RWPE1 (cell line): ENCODE results near the gene EFTUD2.
"Not testable (repeated sequence)": the region's sequence is repeated elsewhere in the genome, so short reads cannot be mapped to it uniquely, and the experiment has no call there.

Experiments used
- CTCF ChIA-PET: fragments of 350-600 bp; sonication (Branson Sonifier 250); formaldehyde crosslinking; extraction: SDS; loops from one replicate; lab custom pipeline; 2021; lab: Yijun Ruan, JAX
- POLR2A ChIA-PET: fragments of 400-600 bp; formaldehyde crosslinking; extraction: SDS; loops from one replicate; lab custom pipeline; 2020; ENCODE audit warnings: antibody characterized with exemption; ENCODE audit not compliant: low non-redundant PET; lab: Yijun Ruan, JAX
- DNase-seq: peaks from one replicate; pipeline ENCODE4 v3.0.0; 2012; ENCODE audit warnings: low spot score
- H3K27ac ChIP-seq: fragments of 450-650 bp; 2 replicates; pipeline ENCODE4 v1.5.1; 2017
- CTCF ChIP-seq: fragments of 450-650 bp; conservative IDR thresholded peaks from 2 replicates; pipeline ENCODE4 v1.5.1; 2017; ENCODE audit warnings: low read depth, mild to moderate bottlenecking

The EFTUD2 gene

GRCh38 chr17:44829523-44830358 is 69.5 kb downstream of the EFTUD2 start, which contains the start of gene GJC1:
Gene GJC1 (minus strand): TSS chr17:44830287. CDS start chr17:44805817, 24,470 bp downstream.
- ChIA-PET POLR2A (no interaction called here), CTCF (interaction anchor here (0.5 to 2.0 kb wide), 3 partner anchors 9 to 51 kb away, joined by 3 to 7 read pairs (median 4); no protein-coding TSS in a partner anchor)
- DNase-seq: peak; percentile 30
- no peak for TF ChIP-seq CTCF
- peak within 1 kb of the TSS; percentile 86 for H3K27ac ChIP-seq

DNA sequence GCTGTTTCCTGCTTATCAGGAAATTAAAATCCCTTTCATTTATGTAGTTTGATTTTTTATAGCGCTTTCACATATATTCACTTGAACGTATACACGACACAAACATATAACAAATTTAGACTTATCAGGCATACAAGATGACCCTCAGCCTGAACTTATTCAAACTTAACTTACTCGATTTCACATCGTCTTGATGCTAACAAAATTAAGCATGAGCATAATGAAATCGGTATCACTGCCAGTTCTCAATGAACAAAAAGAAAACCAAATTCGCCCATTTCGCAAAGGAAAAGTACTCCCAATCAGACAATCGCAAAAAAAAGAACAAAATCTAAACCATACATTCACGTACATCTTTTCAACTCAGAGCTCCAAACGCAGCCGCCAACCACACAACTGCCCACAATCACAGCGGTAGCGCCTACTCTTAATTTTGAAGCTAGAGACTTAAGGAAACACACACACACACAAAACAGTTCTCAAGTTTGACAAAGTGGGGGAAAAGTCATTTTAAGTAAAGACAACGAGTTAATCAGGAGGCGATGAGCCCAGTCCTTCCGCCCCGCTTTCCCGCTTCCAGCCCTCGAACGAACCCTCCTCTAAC is 70.2 kb downstream of the EFTUD2 start:
- peak overlapping the region; percentile 86 for H3K27ac ChIP-seq
- TF ChIP-seq CTCF: no peak
- no peak for DNase-seq
- POLR2A ChIA-PET: no interaction called here
- CTCF ChIA-PET: interaction anchor here (0.7 to 2.0 kb wide), 5 partner anchors 8 to 351 kb away, joined by 3 to 7 read pairs (median 3); no protein-coding TSS in a partner anchor

GRCh38 chr17:44827863-44828262 is 71.4 kb downstream of the EFTUD2 start:
- H3K27ac ChIP-seq: peak overlapping the region; percentile 44
- TF ChIP-seq CTCF: no peak
- ChIA-PET CTCF (interaction anchor here (0.6 to 1.2 kb wide), 3 partner anchors 49 to 54 kb away, joined by 3 to 5 read pairs (median 5); no protein-coding TSS in a partner anchor), POLR2A (no interaction called here)
- DNase-seq: peak; percentile 34

DNA sequence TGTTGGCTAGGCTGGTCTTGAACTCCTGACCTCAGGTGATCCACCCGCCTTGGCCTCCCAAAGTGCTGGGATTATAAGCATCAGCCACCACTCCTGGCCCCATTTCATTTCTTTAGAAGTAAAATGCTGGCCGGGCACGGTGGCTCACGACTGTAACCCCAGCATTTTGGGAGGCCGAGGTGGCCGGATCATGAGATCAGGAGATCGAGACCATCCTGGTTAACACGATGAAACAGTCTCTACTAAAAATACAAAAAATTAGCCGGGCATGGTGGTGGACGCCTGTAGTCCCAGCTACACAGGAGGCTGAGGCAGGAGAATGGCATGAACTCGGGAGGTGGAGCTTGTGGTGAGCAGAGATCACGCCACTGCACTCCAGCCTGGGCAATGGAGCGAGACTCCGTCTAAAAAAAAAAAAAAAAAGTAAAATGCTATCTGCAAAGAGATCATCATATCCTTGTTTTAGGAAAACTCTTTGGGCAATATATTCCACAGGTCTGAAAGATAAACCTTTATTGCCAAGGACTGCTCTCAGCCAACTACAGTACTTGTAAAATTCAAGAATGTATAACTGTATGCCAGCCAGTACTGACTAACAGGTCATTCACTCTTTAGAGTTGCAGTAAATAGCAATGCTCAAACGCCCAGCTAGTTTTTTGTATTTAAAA is 73.0 kb downstream of the EFTUD2 start:
- POLR2A ChIA-PET: interaction anchor here (0.6 kb wide), 1 partner anchor 23 kb away, joined by 5 read pairs; no protein-coding TSS in a partner anchor

DNA sequence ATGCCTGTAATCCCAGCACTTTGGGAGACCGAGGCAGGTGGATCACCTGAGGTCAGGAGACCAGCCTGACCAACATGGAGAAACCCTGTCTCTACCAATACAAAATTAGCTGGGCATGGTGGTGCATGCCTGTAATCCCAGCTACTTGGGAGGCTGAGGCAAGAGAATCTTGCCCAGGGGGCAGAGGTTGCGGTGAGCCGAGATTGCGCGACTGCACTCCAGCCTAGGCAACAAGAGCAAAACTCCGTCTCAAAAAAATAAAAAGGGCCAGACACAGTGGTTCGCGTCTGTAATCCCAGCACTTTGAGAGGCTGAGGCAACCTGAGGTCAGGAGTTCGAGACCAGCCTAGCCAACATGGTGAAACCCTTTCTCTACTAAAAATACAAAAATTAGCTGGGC is 74.0 kb downstream of the EFTUD2 start:
- H3K27ac ChIP-seq: peak overlapping the region; percentile 24; the same call in 1 of the 2 replicates
- DNase-seq, CTCF ChIA-PET, POLR2A ChIA-PET: not testable (repeated sequence)

More for the DNA sequence above, 73.0 kb downstream of the EFTUD2 start:
- peak overlapping the region; percentile 24 for H3K27ac ChIP-seq
- no peak for TF ChIP-seq CTCF
- CTCF ChIA-PET: interaction anchor here (0.9 to 1.0 kb wide), 3 partner anchors 38 to 53 kb away, joined by 3 to 5 read pairs (median 3); no protein-coding TSS in a partner anchor
- DNase-seq: no peak

GRCh38 chr17:44820631-44821212 is 78.5 kb downstream of the EFTUD2 start:
- peak; percentile 88 for DNase-seq
- TF ChIP-seq CTCF: no peak
- peak overlapping the region; percentile 67 for H3K27ac ChIP-seq
- ChIA-PET POLR2A (no interaction called here), CTCF (interaction anchor here (0.5 to 0.9 kb wide), 6 partner anchors 9 to 45 kb away, joined by 3 to 5 read pairs (median 4); no protein-coding TSS in a partner anchor)

DNA sequence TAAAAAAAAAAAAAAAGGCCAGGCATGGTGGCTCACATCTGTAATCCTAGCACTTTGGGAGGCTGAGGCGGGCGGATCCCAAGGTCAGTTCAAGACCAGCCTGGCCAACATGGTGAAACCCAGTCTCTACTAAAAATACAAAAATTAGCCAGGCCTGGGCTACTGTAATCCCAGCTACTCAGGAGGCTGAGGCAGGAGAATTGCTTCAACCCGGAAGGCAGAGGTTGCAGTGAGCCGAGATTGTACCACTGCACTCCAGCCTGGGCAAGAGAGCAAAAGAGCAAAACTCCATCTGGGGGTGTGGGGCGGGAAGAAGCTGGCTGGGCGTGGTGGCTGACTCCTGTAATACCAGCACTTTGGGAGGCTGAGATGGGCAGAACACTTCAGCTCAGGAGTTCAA is 80.7 kb downstream of the EFTUD2 start:
- not testable (repeated sequence) for DNase-seq
- H3K27ac ChIP-seq: peak overlapping the region; percentile 26
- ChIA-PET CTCF (interaction anchor here (0.7 kb wide), 2 partner anchors 18 to 44 kb away, joined by 3 to 4 read pairs; no protein-coding TSS in a partner anchor), POLR2A (interaction anchor here (0.6 kb wide), 1 partner anchor 287 kb away, joined by 6 read pairs; no protein-coding TSS in a partner anchor)
